GM23248 (cell line): Measurements from ENCODE around the gene HK3. TPM values are rescaled to one million over a fixed set of nuclear protein-coding genes. Genes with fewer than 3 reads are reported as not detected.

ENCODE experiments used
- DNase-seq: peaks from one replicate; pipeline ENCODE4 v3.0.0-alpha.2; 2015
- H2AFZ ChIP-seq: fragments of 200-600 bp; sonication (generic); 2 replicates; pipeline ENCODE4 v1.6.1; 2016; ENCODE audit warnings: antibody characterized with exemption
- H3F3A ChIP-seq: fragments of 200-600 bp; sonication (generic); 2 replicates; pipeline ENCODE4 v1.6.1; 2016; ENCODE audit warnings: mild to moderate bottlenecking, antibody characterized with exemption, mixed run types; ENCODE audit not compliant: insufficient read depth
- H3K27ac ChIP-seq: fragments of 200-600 bp; sonication (generic); 2 replicates; pipeline ENCODE4 v1.5.1; 2016; ENCODE audit warnings: mild to moderate bottlenecking
- H3K27me3 ChIP-seq: fragments of 200-600 bp; sonication (generic); replicated peaks from 2 replicates; pipeline ENCODE4 v1.6.1; 2016; ENCODE audit warnings: mild to moderate bottlenecking; ENCODE audit not compliant: insufficient read depth
- H3K36me3 ChIP-seq: fragments of 200-600 bp; sonication (generic); 2 replicates; pipeline ENCODE4 v1.6.1; 2016; ENCODE audit warnings: low read depth, mild to moderate bottlenecking
- H3K4me1 ChIP-seq: fragments of 200-600 bp; sonication (generic); 2 replicates; pipeline ENCODE4 v1.6.1; 2016; ENCODE audit warnings: mild to moderate bottlenecking; ENCODE audit not compliant: insufficient read depth
- H3K4me2 ChIP-seq: fragments of 200-600 bp; sonication (generic); one replicate; pipeline ENCODE4 v1.6.1; 2016; ENCODE audit warnings: mild to moderate bottlenecking; ENCODE audit not compliant: unreplicated experiment
- H3K4me3 ChIP-seq: fragments of 200-600 bp; sonication (generic); 2 replicates; pipeline ENCODE4 v1.5.1; 2016; ENCODE audit warnings: mild to moderate bottlenecking
- H3K79me2 ChIP-seq: fragments of 200-600 bp; sonication (generic); 2 replicates; pipeline ENCODE4 v1.6.1; 2016; ENCODE audit warnings: mild to moderate bottlenecking; ENCODE audit not compliant: insufficient read depth
- H3K9ac ChIP-seq: fragments of 200-600 bp; sonication (generic); 2 replicates; pipeline ENCODE4 v1.6.1; 2016; ENCODE audit warnings: mild to moderate bottlenecking
- H3K9me2 ChIP-seq: fragments of 200-600 bp; sonication (generic); 2 replicates; pipeline ENCODE4 v1.6.1; 2016; ENCODE audit warnings: mixed run types, mild to moderate bottlenecking, moderate library complexity; ENCODE audit not compliant: insufficient read depth
- H3K9me3 ChIP-seq: fragments of 200-600 bp; sonication (generic); one replicate; pipeline ENCODE4 v1.6.1; 2017; ENCODE audit warnings: low read depth
- H4K20me1 ChIP-seq: fragments of 200-600 bp; sonication (generic); 2 replicates; pipeline ENCODE4 v1.6.0; 2016; ENCODE audit not compliant: insufficient read depth
- EZH2 ChIP-seq: fragments of 200-600 bp; sonication (generic); IDR thresholded peaks from 2 replicates; pipeline ENCODE4 v1.6.1; 2018; ENCODE audit warnings: antibody characterized with exemption, mild to moderate bottlenecking; ENCODE audit not compliant: insufficient read depth, poor library complexity, severe bottlenecking
- EZH2phosphoT487 ChIP-seq: fragments of 200-600 bp; sonication (generic); IDR thresholded peaks from 2 replicates; pipeline ENCODE4 v1.6.1; 2018; ENCODE audit warnings: antibody characterized with exemption, moderate library complexity, mild to moderate bottlenecking, low read depth; ENCODE audit not compliant: insufficient read depth
- WGBS, 2 experiments: methylation state at CpG; one replicate each; pipeline ENCODE4 v1.1.6; 2015 to 2017; ENCODE audit warnings: low lambda C conversion rate in 2 of 2, low coverage in 1 of 2; ENCODE audit errors: missing lambda C conversion rate in 2 of 2; 5-methylcytosine and 5-hydroxymethylcytosine counted together
- in situ Hi-C: fragments of 300-500 bp; cut with MboI; formaldehyde crosslinking; loops from 2 replicates; pipeline ENCODE4 v1.15.0; 2020
- polyA plus RNA-seq: library from polyadenylated mRNA; unstranded; fragments of >200 nt; fragmentation: Nextera tagmentation; extraction: Ambion mirVana; gene quantifications from 2 replicates; pipeline ENCODE4 v1.2.1, GENCODE V29; 2016
- total RNA-seq: library from RNA; depleted of rRNA; stranded (reverse); fragments of >200 nt; shearing (Covaris generic); gene quantifications from 2 replicates; pipeline ENCODE4 v1.2.3, GENCODE V29; 2014

HK3 gene
- total and polyA plus RNA-seq, 2 experiments from 2014 or later, result not detected

- Histone ChIP-seq H3K9ac (no peak overlapping the region), H4K20me1 (no peaks in the 10 kb centered on the region), H3K27ac (no peak overlapping the region), H2AFZ (no peak overlapping the region), H3K4me3 (no peak overlapping the region), H3K36me3 (no peaks in the 10 kb centered on the region), H3K9me3 (no peaks in the 10 kb centered on the region), H3K9me2 (no peaks in the 10 kb centered on the region), H3K27me3 (peaks cover 33% of the 10 kb centered on the region), H3K4me2 (no peak overlapping the region), H3K79me2 (no peaks in the 10 kb centered on the region), H3F3A (no peaks in the 10 kb centered on the region), H3K4me1 (no peaks in the 10 kb centered on the region)
- WGBS, 2 experiments, result 11 to 13% methylated on average over 14 to 15 of the region's 15 CpGs
- DNase-seq, result no peak
- in situ Hi-C loops, result no loop called here
- TF ChIP-seq EZH2 (no peak), EZH2phosphoT487 (no peak)
Observed at GRCh38 chr5:176863041-176863764, 35.9 kb downstream of the HK3 start.

- H3K9me3 ChIP-seq, result no peaks in the 10 kb centered on the region
Observed at GRCh38 chr5:176862330-176862995, 36.7 kb downstream of the HK3 start.

GRCh38 chr5:176861276-176861675 lies 37.9 kb downstream of the HK3 start:
- 68 to 75% methylated on average over 10 to 11 of the region's 11 CpGs for WGBS, 2 experiments
- Histone ChIP-seq H3K79me2 (no peaks in the 10 kb centered on the region), H3K36me3 (no peaks in the 10 kb centered on the region), H3K27me3 (peaks cover 19% of the 10 kb centered on the region), H3K4me3 (no peak overlapping the region), H3K9me3 (no peaks in the 10 kb centered on the region), H4K20me1 (no peaks in the 10 kb centered on the region), H3K9me2 (no peaks in the 10 kb centered on the region), H3K27ac (no peak overlapping the region), H3F3A (no peaks in the 10 kb centered on the region), H3K4me1 (no peaks in the 10 kb centered on the region), H3K9ac (no peak overlapping the region), H2AFZ (no peak overlapping the region), H3K4me2 (no peak overlapping the region)
- in situ Hi-C loops, result no loop called here
- no peak for DNase-seq
- TF ChIP-seq EZH2phosphoT487 (no peak), EZH2 (no peak)

More at GRCh38 chr5:176862330-176862995, 36.7 kb downstream of the HK3 start:
- Histone ChIP-seq H3K4me3 (no peak overlapping the region), H3K9me2 (no peaks in the 10 kb centered on the region), H3K4me2 (no peak overlapping the region), H3K9ac (no peak overlapping the region), H3F3A (no peaks in the 10 kb centered on the region), H3K36me3 (no peaks in the 10 kb centered on the region), H4K20me1 (no peaks in the 10 kb centered on the region), H3K4me1 (no peaks in the 10 kb centered on the region), H3K79me2 (no peaks in the 10 kb centered on the region), H2AFZ (no peak overlapping the region), H3K27me3 (peaks cover 31% of the 10 kb centered on the region), H3K27ac (no peak overlapping the region)
- in situ Hi-C loops, result no loop called here
- no peak for TF ChIP-seq EZH2phosphoT487
- no peak for TF ChIP-seq EZH2
- no peak for DNase-seq
- WGBS, 2 experiments, result 43 to 48% methylated on average over 27 to 28 of the region's 28 CpGs

GRCh38 chr5:176860381-176860780 lies 38.8 kb downstream of the HK3 start:
- H3K9me3 ChIP-seq, result no peaks in the 10 kb centered on the region
- DNase-seq, result no peak
- in situ Hi-C loops, result no loop called here
- no peak overlapping the region for H3K9ac ChIP-seq
- H4K20me1 ChIP-seq, result no peaks in the 10 kb centered on the region
- peaks cover 10% of the 10 kb centered on the region for H3K27me3 ChIP-seq
- WGBS, 2 experiments, result 43 to 50% methylated on average over 11 of the region's 11 CpGs
- no peaks in the 10 kb centered on the region for H3F3A ChIP-seq
- H3K27ac ChIP-seq, result no peak overlapping the region
- TF ChIP-seq EZH2, result no peak
- no peak for TF ChIP-seq EZH2phosphoT487
- no peaks in the 10 kb centered on the region for H3K4me1 ChIP-seq
- no peak overlapping the region for H3K4me3 ChIP-seq
- no peak overlapping the region for H3K4me2 ChIP-seq
- no peaks in the 10 kb centered on the region for H3K79me2 ChIP-seq
- no peak overlapping the region for H2AFZ ChIP-seq
- no peaks in the 10 kb centered on the region for H3K36me3 ChIP-seq
- no peaks in the 10 kb centered on the region for H3K9me2 ChIP-seq
